Activated B cell treated with CpG ODN at 0.5 μM for 24 hours (primary cell): ENCODE data around the gene ITGAX. TPM values are rescaled to one million over a fixed set of nuclear protein-coding genes. Genes with fewer than 3 reads are reported as not detected.
A peak's percentile ranks its signal among the peaks of the same experiment; 100 is the strongest.

ENCODE experiments used
- ATAC-seq: fragments of 200-7000 bp; cut with Tn5 transposase; one replicate; pipeline ENCODE4 v1.10.0; 2021; ENCODE audit warnings: low read depth, mild to moderate bottlenecking, moderate library complexity
- CTCF ChIA-PET: fragments of 350-600 bp; sonication (Branson Sonifier 250); formaldehyde crosslinking; loops from one replicate; lab custom pipeline; 2021; ENCODE audit warnings: antibody characterized with exemption; lab: Charles Lee
- POLR2A ChIA-PET: fragments of 350-600 bp; sonication (Branson Sonifier 250); formaldehyde crosslinking; loops from one replicate; lab custom pipeline; 2021; ENCODE audit warnings: antibody characterized with exemption; lab: Charles Lee
- DNase-seq: peaks from one replicate; pipeline ENCODE4 v3.0.0; 2022
- H3K27ac Mint-ChIP-seq: one replicate; pipeline ENCODE4 v1.8.0; 2020; ENCODE audit warnings: mixed read lengths
- H3K27me3 Mint-ChIP-seq: one replicate; pipeline ENCODE4 v1.8.0; 2021; ENCODE audit warnings: mixed read lengths
- H3K36me3 Mint-ChIP-seq: one replicate; pipeline ENCODE4 v1.8.0; 2021; ENCODE audit warnings: low read depth, mixed read lengths
- H3K4me1 Mint-ChIP-seq: one replicate; pipeline ENCODE4 v1.8.0; 2021; ENCODE audit warnings: mixed read lengths
- H3K4me3 Mint-ChIP-seq: one replicate; pipeline ENCODE4 v1.8.0; 2020; ENCODE audit warnings: mild to moderate bottlenecking, mixed read lengths
- H3K9me3 Mint-ChIP-seq: one replicate; pipeline ENCODE4 v1.8.0; 2020; ENCODE audit warnings: mixed read lengths
- intact Hi-C: fragments of 100-400 bp; cut with micrococcal nuclease; formaldehyde crosslinking; loops from one replicate; pipeline ENCODE4 v1.15.1; 2024
- total RNA-seq: library from RNA; stranded (reverse); gene quantifications from 2 replicates; pipeline ENCODE4 v1.2.3, GENCODE V29; 2022
- TF ChIP-seq, protein P1 (sequence below): fragments of 200-600 bp; IDR thresholded peaks from one replicate; pipeline ENCODE4 v1.8.0; 2022; ENCODE audit warnings: antibody characterized with exemption, mild to moderate bottlenecking

Gene ITGAX
- total RNA-seq, 1 donor from 2014 or later, result 100 TPM

DNA sequence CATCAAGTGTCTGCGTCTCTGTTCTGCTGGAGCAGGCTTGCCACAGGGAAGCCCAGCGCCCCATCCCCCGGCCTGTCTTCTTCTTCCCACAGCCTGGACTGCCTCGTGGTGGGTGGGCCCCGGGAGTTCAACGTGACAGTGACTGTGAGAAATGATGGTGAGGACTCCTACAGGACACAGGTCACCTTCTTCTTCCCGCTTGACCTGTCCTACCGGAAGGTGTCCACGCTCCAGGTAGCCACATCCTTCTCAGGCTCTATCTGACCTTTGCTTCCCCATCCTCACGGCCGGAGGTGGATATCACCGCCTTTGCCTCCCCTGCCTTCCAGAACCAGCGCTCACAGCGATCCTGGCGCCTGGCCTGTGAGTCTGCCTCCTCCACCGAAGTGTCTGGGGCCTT lies 29.8 kb upstream of the ITGAX start:
- Mint-ChIP-seq H3K4me1 (no peaks in the 10 kb centered on the region), H3K9me3 (peaks cover 11% of the 10 kb centered on the region), H3K27me3 (no peaks in the 10 kb centered on the region), H3K27ac (no peak overlapping the region), H3K4me3 (no peak overlapping the region), H3K36me3 (peaks cover 50% of the 10 kb centered on the region)
- ATAC-seq (no peak), DNase-seq (no peak)
- POLR2A ChIA-PET, result interaction anchor here (1.2 kb wide), 1 partner anchor 23 kb away, joined by 3 read pairs; no protein-coding TSS in a partner anchor
- TF ChIP-seq, protein P1, sequence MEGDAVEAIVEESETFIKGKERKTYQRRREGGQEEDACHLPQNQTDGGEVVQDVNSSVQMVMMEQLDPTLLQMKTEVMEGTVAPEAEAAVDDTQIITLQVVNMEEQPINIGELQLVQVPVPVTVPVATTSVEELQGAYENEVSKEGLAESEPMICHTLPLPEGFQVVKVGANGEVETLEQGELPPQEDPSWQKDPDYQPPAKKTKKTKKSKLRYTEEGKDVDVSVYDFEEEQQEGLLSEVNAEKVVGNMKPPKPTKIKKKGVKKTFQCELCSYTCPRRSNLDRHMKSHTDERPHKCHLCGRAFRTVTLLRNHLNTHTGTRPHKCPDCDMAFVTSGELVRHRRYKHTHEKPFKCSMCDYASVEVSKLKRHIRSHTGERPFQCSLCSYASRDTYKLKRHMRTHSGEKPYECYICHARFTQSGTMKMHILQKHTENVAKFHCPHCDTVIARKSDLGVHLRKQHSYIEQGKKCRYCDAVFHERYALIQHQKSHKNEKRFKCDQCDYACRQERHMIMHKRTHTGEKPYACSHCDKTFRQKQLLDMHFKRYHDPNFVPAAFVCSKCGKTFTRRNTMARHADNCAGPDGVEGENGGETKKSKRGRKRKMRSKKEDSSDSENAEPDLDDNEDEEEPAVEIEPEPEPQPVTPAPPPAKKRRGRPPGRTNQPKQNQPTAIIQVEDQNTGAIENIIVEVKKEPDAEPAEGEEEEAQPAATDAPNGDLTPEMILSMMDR, result no peak
- CTCF ChIA-PET, result no interaction called here
- intact Hi-C loops, result no loop called here

DNA sequence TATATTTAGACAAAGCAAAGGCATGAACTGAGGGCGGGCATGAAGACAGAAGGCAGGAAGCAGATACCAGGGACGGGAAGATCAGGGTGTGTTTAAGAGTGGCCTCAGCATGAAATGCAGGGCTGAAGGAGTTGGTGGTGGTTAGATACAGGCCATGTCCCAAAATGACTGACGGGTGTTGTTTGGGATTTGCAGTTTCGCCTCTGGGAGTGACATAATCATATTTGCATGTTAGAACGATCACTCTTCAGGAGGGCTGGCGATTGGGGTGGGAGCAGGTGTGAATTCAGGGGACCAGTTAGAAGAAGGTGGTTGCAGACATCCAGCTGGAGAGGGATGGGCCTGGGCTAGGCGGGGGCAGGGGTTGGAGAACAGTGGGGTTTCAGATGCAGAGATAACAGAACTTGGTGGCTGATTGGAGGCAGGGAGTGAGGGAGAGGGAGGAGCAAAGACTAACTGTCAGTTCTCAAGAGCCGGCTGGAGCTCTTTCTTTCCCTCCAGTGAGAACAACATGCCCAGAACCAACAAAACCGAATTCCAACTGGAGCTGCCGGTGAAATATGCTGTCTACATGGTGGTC lies 27.2 kb upstream of the ITGAX start:
- DNase-seq (no peak), ATAC-seq (no peak)
- H3K27ac Mint-ChIP-seq, result no peak overlapping the region
- peaks cover 5% of the 10 kb centered on the region for H3K27me3 Mint-ChIP-seq
- POLR2A ChIA-PET, result no interaction called here
- peaks cover 11% of the 10 kb centered on the region for H3K4me1 Mint-ChIP-seq
- intact Hi-C loops, result no loop called here
- no peak overlapping the region for H3K4me3 Mint-ChIP-seq
- peaks cover 33% of the 10 kb centered on the region for H3K36me3 Mint-ChIP-seq
- peaks cover 2% of the 10 kb centered on the region for H3K9me3 Mint-ChIP-seq
- TF ChIP-seq, protein P1, result no peak
- CTCF ChIA-PET, result no interaction called here

DNA sequence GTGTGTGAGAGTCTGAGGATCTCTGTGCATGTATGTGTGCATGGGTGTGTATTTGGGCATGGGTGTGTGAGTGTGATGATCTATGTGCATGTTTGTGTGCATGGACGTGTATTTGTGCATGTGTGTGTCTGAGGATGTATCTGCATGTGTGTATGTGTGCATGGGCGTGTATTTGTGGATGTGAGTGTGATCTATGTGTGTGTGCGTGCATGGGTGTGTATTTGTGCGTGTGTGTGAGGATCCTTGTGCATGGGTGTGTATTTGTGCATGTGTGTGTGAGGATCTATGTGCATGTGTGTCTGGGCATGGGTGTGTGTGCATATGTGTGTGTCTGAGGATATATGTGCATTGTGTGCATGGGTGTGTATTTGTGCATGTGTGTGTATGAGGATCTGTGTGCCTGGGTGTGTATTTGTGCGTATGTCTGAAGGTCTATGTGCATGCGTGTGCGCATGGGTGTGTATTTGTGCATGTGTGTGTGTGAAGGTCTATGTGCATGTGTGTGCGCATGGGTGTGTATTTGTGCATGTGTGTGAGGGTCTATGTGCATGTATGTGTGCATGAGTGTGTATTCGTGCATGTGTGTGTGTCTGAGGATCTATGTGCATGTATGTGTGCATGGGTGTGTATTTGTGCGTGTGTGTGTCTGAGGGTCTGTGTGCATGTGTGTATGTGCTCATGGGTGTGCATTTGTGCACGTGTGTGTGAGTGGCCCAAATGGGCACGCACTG lies 26.5 kb upstream of the ITGAX start:
- ATAC-seq, result no peak
- TF ChIP-seq, protein P1, result no peak
- Mint-ChIP-seq H3K27me3 (peaks cover 5% of the 10 kb centered on the region), H3K9me3 (no peaks in the 10 kb centered on the region), H3K36me3 (peaks cover 29% of the 10 kb centered on the region), H3K4me3 (no peak overlapping the region), H3K4me1 (peaks cover 11% of the 10 kb centered on the region), H3K27ac (no peak overlapping the region)
- DNase-seq, result no peak
- CTCF ChIA-PET, result no interaction called here
- intact Hi-C loops, result no loop called here
- POLR2A ChIA-PET, result no interaction called here

DNA sequence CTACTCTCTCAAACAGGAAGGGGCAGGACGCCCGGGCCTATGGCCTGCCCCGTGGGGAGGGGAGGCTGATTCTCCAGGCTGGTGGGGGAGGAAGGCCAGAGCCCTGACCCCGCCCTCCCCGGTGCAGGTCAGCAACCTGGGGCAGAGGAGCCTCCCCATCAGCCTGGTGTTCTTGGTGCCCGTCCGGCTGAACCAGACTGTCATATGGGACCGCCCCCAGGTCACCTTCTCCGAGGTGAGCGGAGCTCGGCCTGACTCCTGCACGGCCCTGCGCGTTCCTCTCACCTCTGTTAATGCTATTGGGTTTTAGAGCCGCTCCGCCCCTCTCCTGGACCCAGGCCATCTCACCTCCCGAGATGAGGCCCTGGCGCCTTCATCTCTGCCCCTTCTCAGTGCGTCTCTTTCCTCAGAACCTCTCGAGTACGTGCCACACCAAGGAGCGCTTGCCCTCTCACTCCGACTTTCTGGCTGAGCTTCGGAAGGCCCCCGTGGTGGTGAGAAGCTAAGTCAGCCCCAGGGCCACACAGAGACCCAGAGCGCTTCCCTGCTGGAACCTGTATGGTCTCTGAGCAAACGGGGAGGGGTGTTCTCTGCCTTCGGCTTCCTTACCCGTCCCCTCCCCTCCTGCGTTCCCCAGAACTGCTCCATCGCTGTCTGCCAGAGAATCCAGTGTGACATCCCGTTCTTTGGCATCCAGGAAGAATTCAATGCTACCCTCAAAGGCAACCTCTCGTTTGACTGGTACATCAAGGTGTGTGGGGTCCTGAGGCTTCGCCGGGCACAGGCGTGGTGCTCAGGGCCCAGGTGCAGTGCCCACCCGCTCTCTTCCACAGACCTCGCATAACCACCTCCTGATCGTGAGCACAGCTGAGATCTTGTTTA lies 25.1 kb upstream of the ITGAX start:
- Mint-ChIP-seq H3K4me1 (peaks cover 15% of the 10 kb centered on the region), H3K27ac (no peak overlapping the region), H3K27me3 (peaks cover 5% of the 10 kb centered on the region), H3K9me3 (no peaks in the 10 kb centered on the region), H3K4me3 (peak overlapping the region; percentile 82), H3K36me3 (peaks cover 21% of the 10 kb centered on the region)
- DNase-seq (no peak), ATAC-seq (no peak)
- POLR2A ChIA-PET, result no interaction called here
- CTCF ChIA-PET, result no interaction called here
- intact Hi-C loops, result loop anchor here (2.0 to 10.0 kb wide), 4 partner anchors 21 to 537 kb away; partner anchors contain the start of gene KAT8
- TF ChIP-seq, protein P1, result no peak

DNA sequence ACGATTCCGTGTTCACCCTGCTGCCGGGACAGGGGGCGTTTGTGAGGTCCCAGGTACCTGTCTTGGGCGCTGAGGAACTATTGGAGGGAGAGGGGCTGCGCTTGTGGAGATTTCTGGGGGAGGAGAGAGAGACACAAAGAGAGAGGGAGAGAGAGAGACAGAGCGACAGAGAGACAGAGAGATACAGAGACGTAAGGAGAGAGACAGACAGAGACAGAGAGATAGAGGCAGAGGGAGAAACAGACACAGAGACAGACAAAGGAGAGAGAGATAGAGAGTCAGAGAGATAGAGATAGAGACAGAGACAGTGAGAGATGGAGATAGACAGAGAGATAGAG lies 24.5 kb upstream of the ITGAX start:
- ATAC-seq (no peak), DNase-seq (no peak)
- Mint-ChIP-seq H3K9me3 (no peaks in the 10 kb centered on the region), H3K4me1 (peaks cover 15% of the 10 kb centered on the region), H3K36me3 (peaks cover 15% of the 10 kb centered on the region), H3K4me3 (peak overlapping the region; percentile 82), H3K27me3 (peaks cover 5% of the 10 kb centered on the region), H3K27ac (no peak overlapping the region)
- TF ChIP-seq, protein P1, result no peak
- ChIA-PET CTCF (no interaction called here), POLR2A (interaction anchor here (1.0 to 2.3 kb wide), 2 partner anchors 150 to 213 kb away, joined by 3 to 13 read pairs; partner anchors contain the start of genes FUS and KAT8)
- intact Hi-C loops, result loop anchor here (2.0 to 10.0 kb wide), 4 partner anchors 20 to 537 kb away; partner anchors contain the start of gene KAT8
